Endometrial microvascular endothelial cells (primary cell): ENCODE measurements around the gene TTLL11. TPM values are rescaled to one million over a fixed set of nuclear protein-coding genes. Genes with fewer than 3 reads are reported as not detected.
"Not testable (repeated sequence)": the region's sequence is repeated elsewhere in the genome, so short reads cannot be mapped to it uniquely, and the experiment has no call there.

Source experiments
- in situ Hi-C: cut with HindIII; loops from 2 replicates; pipeline ENCODE4 v1.10.0; 2017; ENCODE audit warnings: low sequenced_read_pairs, low pct_unique_long_range_greater_than_20kb; ENCODE audit errors: inconsistent ontology term
- total RNA-seq: library from RNA; depleted of rRNA; stranded (reverse); fragments of >200 nt; gene quantifications from one replicate; pipeline ENCODE4 v1.2.3, GENCODE V29; 2015; ENCODE audit errors: inconsistent ontology term

TTLL11 gene
- total RNA-seq, 1 donor from 2014 or later = 2.0 TPM

DNA sequence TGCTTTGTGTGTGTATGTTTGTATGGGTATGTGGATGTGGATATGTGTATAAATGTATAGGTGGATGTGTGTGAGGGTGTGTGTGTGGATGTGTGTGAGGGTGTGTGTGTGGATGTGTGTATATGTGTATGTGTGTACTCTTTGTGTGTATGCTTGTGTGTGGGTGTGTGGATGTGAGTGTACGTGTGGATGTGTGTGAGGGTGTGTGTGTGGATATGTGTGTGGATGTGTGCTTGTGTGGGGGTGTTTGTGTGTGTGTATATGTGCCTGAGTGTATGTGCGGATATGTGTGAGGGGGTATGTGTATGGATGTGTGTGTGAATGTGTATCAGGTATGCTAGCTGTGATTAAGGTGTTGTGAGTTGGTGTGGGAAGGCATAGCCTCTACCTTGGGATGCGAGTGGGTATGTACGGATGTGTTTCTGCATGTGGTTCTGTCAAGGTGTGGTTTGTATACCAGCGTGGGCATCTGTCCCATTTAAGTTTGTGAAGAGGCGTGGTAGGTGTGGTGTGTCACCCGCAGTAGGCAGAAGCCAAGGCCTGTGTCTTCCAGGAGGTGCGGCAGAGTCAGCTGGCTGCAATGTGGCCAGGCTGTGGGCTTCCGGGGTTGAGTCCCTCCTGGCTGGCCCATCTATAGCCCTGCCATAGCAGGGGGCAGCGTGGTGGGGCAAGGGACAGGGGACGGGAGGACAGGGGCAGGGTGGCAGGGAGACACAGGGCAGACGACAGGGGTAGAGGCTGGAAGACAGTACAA is 285.9 kb downstream of the TTLL11 start:
- in situ Hi-C loops = no loop called here

DNA sequence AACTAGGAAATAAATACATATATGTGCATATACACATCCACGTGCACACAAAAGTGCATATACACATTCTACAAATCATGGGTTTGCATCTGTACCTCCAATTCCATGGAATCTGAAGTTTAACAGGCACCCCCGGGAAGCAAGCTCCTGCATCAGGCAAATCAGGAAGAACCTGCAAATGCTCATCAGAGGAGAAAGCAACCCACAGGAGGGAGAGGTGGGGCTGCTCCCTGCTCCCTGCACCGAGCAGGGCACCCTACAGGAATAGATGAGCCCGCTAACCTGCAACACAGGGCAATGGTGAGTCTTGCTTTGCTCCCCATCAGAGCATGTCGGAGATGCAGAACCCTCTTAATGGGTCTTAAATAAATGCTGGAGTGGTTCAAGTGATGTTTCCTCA is 290.4 kb downstream of the TTLL11 start:
- in situ Hi-C loops = no loop called here

DNA sequence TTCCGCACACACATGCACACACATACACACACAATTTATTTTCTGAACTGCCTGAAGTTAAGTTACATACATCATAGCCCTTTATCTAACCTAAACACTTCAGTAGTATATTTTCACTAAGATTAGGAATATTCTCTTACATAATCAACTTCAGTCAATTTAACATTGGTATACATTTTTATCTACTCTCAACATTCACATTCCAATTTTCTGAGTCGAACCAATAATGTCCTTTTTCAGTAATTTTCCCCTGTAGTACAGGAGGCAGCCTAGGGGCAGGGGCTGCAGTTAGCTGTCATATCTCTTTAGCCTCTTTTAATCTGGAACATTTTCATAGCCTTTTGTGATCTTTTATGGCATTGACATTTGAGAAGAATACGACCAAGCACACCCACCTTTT is 291.5 kb downstream of the TTLL11 start:
- in situ Hi-C loops = no loop called here

DNA sequence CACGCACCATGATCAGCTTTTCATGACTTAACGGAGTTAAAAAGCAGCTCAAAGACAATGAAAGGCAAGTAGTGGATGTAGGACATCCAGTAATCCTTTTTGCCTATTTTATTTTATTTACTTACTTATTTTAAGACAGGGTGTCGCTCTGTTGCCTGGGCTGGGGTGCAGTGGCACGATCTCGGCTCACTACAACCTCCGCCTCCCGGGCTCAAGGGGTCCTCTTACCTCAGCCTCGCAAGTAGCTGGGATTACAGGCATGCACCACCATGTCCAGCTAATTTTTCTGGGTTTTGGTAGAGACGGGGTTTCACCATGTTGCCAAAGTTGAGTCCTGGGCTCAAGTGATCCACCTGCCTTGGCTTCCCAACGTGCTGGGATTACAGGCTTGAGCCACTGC is 292.7 kb downstream of the TTLL11 start:
- in situ Hi-C loops = no loop called here

DNA sequence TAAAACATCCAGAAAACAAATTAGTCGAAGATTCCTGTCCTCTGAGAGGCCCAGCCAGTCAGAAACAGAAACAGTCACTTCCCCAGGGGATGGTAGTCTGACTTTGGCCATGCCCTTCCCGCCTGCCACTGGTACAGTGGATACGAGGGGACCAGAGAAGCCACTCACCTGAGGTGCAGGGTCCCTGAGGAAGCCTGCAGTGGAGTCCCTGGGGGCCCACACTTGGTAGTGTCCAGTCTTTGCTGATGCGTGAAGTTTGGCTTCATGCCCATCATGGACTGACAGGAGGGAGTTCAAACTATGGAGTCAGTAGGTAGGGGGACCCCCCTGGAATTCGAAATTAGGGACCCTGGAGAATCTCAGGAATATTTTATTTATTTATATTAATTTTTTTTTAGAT is 294.2 kb downstream of the TTLL11 start:
- in situ Hi-C loops = no loop called here

DNA sequence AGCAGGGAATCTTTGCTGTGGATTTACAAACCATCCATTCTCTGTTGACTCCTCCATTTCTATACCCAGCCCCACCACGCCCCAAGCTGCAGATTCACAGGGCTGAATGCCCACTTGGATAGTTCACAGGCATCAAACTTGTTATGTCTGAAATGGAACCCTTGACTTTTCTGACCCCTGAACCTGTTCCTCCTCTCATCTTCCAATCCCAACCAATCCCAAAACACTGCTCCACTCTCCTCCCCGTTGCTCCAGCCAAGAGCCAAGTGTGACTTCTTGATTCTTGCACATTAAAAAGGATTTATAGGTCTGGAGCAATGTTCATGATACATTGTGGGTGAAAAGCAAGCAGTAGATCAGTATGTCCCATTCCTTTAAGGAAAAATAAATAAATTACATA is 296.0 kb downstream of the TTLL11 start:
- in situ Hi-C loops = no loop called here

DNA sequence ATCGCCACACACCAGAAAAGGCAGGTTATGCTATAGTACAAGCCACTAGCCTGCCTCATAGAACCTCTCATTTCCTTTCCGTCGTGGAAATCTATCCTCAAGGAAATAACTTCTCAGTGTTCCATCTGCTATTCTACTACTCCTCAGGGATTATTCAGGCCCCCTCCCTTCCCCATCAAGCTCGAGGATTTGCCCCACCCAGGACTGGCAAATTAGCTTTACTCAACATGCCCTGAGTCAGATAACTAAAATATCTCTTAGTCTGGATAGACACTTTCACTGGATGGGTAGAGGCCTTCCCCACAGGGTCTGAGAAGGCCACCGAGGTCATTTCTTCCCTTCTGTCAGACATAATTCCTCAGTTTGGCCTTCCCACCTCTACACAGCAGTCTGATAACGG is 298.8 kb downstream of the TTLL11 start:
- in situ Hi-C loops = not testable (repeated sequence)

DNA sequence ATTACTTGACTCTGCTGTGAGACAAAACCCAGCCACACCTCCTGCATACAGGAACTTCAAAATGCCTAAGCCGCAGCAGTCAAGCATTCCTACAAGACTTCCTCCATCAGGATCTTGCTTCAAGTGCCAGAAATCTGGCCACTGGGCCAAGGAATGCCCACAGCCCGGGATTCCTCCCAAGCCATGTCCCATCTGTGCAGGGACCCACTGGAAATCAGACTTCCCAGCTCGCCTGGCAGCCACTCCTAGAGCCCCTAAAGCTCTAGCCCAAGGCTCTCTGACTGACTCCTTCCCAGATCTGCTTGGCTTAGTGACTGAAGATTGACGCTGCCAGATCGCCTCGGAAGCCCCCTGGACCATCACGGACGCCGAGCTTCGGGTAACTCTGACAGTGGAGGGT is 300.6 kb downstream of the TTLL11 start:
- in situ Hi-C loops = not testable (repeated sequence)

DNA sequence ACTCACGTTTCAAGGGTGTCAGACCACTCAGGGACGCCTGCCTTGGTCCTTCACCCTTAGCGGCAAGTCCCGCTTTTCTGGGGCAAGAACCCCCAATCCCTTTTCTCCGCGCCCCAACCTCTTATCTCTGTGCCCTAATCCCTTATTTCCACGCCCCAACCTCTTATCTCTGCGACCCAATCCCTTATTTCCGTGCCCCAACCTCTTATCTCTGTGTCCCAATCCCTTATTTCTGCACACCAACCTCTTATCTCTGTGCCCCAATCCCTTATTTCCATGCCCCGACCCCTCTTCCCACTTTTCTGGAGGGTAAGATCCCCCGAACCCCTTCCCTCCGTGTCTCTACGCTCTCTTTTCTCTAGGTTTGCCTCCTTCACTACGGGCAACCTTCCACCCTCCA is 302.3 kb downstream of the TTLL11 start:
- in situ Hi-C loops = no loop called here

DNA sequence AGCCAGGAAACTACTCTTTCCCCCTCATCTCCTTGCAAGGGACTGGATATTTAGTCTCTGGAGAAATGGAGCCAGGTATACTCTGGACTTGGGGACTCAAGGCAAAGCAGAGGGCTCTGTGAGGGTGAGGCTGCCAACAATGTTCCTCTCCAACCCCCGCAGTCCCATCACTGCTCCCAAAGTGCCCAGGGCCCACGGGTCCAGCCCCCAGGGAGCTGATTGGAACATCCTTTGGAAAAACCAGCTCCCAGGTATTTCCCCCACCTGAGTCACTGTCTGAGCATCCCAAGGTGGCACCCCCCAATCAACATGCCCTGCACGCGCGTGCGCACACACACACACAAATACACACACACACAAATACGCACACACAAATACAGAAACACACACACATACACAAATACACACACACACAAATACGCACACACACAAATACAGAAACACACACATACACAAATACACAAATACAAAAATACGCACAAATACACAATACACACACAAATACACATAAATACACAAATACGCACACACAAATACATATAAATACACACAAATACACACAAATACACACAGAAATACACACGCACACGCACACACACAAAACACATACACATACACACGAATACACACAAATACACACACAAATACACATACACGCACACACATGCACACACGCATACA is 304.3 kb downstream of the TTLL11 start:
- in situ Hi-C loops = no loop called here

DNA sequence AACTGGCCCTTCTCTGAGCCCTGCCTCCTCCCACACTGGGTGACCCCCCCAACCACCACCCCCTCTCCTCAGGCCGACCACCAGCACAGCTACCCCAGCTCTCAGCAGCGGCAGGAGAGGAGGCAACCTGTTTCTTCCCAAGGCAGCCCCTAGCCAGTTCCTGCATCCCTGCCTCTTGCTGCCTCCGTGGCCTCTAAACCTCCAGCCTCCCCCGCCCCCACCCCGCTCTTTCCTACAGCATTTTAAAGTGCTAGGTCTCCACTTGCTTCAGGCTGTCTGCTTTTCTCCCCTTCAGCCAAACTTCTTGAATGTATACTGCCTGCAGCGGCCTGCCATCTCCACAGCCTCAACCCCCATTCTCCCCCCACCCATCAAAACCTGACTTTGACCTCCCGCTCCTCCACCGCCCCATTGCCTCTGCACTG is 306.1 kb downstream of the TTLL11 start:
- in situ Hi-C loops = no loop called here

DNA sequence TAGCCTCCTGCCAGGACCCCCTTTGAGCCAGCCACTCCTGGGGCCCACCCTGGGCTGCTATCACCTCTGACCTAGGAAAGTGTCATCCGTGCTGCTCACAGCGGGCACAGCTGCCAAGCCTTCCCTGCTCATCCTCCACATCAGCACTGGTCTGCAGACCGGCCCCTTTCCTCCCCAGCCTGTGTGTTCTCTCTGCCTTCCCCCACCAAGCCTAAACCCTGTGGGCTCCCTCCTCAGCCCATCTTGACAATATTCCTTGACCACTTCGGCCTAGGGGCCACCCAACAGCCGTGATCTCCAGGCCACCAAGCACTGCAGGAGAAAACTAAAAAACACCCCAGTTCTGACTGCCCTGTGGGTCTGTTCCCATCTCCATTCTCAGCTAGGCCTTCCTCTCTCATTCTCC is 306.6 kb downstream of the TTLL11 start:
- in situ Hi-C loops = no loop called here

DNA sequence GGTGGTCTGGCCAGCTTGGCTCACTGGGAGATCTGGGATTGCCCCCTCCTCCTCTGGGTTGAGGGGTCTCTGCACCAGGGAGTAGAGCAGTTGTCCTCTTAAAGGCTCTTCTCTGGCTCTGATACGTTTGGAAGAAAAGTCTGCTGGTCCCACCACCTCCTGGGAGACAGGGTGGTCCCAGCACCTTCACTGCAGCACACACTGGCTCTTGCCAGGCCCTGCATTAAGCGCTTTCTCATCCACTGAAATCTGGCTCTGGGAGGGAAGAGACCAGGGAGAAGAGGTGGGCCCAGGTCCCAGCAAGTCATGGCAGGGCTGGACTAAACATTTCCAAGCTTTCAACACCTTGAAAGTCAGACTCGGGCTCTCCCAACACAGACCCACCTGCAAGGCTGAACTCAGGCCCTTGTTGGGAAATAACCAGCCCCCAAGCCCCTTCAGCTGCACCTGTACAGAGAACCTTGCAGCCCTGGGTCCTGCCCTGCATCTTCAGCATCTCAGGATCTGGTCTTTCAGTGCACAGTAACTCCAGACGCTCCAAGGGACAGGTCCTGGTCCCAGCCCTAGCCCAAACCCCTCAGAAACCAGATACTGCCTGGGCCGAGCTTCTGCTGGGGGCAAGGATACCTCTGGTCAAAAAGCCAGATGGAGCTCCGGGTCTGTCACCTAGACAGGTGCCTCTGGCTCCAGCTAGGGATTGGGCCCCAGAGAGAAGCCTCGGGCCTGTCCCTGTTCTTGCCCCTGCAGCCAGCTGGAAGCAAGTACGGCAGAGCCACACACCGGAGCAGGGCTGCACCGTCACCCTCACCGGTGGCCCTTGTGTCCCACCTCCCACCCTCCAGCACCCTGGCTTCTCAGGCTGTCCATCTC is 307.2 kb downstream of the TTLL11 start:
- in situ Hi-C loops = no loop called here

DNA sequence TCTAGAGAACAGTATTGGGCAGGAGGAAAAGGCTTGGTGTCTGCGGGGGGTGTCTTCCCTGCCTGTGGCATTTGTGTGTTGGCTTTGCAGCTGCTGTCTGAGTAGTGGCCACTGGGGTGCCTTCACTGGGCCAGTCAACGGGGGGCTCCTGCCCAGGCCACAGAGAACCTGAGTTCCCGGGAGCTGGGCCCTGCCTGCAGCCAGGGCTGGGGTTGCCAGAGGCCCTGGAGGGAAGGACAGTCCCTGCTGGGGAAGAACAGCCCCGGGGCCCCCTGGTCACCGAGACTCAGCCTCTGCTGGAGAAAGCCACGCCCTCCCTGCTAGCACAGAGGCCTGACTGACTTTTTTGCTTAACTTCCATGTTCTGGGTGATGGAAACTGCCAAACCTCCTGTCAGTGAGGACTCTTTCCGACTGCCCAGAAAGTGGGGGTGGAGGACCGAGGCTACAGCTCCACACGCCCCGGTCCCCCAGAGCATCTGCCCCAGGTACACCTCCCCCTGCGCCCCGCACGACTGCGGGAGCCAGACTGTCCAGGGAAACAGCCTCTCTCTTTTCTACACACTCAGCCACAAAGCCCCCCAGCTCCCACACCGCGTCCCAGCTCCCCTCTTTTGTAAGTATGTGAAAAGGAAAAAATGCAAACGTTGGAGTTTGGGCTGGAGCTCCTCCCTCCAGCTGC is 308.2 kb downstream of the TTLL11 start:
- in situ Hi-C loops = no loop called here

DNA sequence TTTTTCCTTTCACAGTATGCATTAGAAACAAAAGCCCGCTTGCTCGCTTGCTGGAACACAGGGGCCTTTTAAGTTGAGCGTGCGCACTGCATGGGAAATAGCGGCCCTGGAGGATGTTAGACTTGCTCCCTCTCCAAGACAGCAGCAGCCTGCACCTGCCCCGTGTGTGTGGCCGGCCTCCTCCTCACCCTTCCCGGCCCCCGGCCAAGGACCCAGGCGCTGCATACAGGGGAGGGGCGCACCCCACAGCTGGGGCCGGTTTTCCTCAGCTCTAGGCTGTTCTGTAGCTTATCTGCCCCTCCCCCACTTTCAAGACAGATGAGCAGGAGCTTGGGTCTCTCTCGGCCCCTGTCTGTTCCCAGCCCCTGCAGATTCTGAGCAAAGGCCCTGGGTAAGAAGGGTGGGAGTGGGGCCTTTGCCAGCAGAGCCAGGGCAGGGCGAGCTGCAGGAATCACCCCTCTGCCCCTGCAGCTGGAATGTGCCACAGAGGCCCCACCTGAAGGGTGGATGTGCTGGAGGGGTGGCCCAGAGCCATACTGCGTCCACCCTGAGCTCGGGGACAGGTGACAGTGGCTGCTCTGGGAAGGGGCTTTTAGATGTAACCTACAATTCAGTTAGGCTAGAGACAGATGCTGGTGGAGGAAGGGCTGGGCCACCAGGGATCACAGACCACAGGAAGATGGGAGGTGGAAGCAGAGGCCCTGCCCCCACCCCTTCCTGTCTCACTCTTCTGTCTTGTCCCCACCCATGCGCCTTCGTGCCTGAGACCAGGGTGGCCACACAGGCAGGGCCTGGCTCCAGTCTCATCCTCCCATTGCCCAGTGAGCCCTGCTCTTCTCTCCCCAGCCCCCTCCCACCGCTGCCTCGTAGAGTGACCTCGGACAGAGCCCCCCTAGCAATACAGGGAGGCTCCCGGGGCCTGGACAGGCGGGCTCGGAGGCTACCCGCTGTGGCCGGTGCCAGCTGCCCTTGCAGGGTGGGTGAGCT is 309.3 kb downstream of the TTLL11 start:
- in situ Hi-C loops = no loop called here

DNA sequence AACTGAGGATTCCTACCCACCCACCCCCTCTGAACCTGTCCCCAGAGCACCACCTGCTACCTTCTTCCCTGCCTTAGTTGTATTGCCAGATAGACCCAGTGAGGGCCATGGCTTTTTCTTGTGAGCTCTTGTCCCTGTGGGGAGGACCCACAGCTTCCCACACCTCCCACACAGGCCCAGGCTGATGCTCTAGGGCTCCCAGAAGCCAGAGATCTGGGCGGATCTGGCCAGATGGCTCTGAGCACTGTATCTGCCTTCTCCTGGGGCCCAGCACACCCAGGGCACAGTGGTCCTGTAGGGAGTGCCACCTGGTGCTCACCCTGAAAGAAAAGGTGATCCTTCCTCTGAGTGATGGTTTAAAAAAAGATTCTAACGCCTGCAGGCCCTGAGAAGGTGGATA is 310.0 kb downstream of the TTLL11 start:
- in situ Hi-C loops = no loop called here

DNA sequence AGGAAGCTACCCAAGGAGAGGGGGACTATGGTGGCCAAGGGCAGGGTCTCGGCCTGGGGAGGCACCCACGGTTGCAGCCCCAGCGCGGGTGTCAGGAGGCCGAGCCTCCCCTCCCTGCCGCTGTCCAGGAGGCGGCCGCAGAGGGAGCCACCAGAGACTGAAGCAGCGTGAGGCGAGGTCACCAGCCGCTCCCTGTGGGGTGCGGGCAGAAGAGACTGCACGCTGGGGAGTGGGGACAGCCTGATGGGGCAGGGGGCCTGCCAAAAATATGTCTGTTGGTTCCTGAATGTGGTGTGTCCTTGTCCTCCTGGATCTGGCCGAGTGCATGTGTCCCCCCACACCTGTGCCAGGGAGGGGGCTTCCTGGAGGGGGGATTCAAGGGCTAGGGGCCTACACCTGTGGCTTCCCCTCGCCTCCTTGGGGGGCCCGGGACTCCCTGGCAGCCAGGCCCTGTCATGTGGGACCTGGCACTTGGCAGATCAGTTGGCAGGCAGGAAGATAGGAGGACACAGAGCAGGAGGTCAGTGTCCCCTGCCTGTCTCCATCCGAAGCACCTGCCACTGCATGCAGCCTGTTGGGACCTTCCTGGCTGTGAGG is 310.5 kb downstream of the TTLL11 start:
- in situ Hi-C loops = no loop called here
